IMR-90 (cell line): ENCODE results near the gene CPA3. TPM values are rescaled to one million over a fixed set of nuclear protein-coding genes. Genes with fewer than 3 reads are reported as not detected.
A peak's percentile ranks its signal among the peaks of the same experiment; 100 is the strongest.

Experiments used
- ATAC-seq: fragments of 200-7000 bp; cut with Tn5 transposase; 2 replicates; pipeline ENCODE4 v1.9.1; 2020; ENCODE audit warnings: low read depth, mild to moderate bottlenecking, moderate library complexity
- BruUV-seq: library from RNA; stranded (reverse); fragments of 400-500 nt; replicated peaks from 2 replicates; lab custom pipeline; 2021; lab: Mats Ljungman, UMichigan
- CTCF ChIA-PET: fragments of 300-600 bp; formaldehyde crosslinking; extraction: SDS; loops from one replicate; lab custom pipeline; 2021; ENCODE audit warnings: antibody characterized with exemption; lab: Yijun Ruan, JAX
- POLR2A ChIA-PET: fragments of 300-600 bp; sonication (Branson Sonifier 250); formaldehyde crosslinking; loops from one replicate; lab custom pipeline; 2022; ENCODE audit warnings: antibody characterized with exemption; ENCODE audit not compliant: unreplicated experiment; lab: Charles Lee
- DNase-seq: peaks from one replicate; pipeline ENCODE4 v3.0.0; 2013
- H2AFZ ChIP-seq: replicated peaks from 2 replicates; pipeline ENCODE3; 2013; ENCODE audit warnings: low read length, mild to moderate bottlenecking; ENCODE audit not compliant: poor library complexity
- H2AK5ac ChIP-seq: 2 replicates; pipeline ENCODE4 v1.6.1; 2013; ENCODE audit warnings: low read depth, low read length, inconsistent platforms
- H2AK9ac ChIP-seq: replicated peaks from 2 replicates; pipeline ENCODE3; 2013; ENCODE audit warnings: mild to moderate bottlenecking, low read depth, low read length, moderate library complexity; ENCODE audit not compliant: poor library complexity
- H2BK120ac ChIP-seq: 2 replicates; pipeline ENCODE4 v1.6.1; 2013; ENCODE audit warnings: low read depth, low read length, inconsistent platforms
- H2BK15ac ChIP-seq: 3 replicates; pipeline ENCODE4 v1.6.1; 2013; ENCODE audit warnings: low read depth, low read length, inconsistent platforms
- H2BK20ac ChIP-seq: 2 replicates; pipeline ENCODE4 v1.6.1; 2013; ENCODE audit warnings: low read depth, mild to moderate bottlenecking, inconsistent platforms, low read length, moderate library complexity
- H2BK5ac ChIP-seq: 2 replicates; pipeline ENCODE4 v1.6.1; 2013; ENCODE audit warnings: mild to moderate bottlenecking, low read depth, low read length, inconsistent platforms; ENCODE audit not compliant: poor library complexity, severe bottlenecking
- H3K14ac ChIP-seq: replicated peaks from 2 replicates; pipeline ENCODE4 v1.6.1; 2013; ENCODE audit warnings: low read depth, low read length, inconsistent platforms
- H3K18ac ChIP-seq: 2 replicates; pipeline ENCODE4 v1.6.1; 2013; ENCODE audit warnings: low read depth, low read length, control low read depth
- H3K23ac ChIP-seq: 2 replicates; pipeline ENCODE4 v1.6.1; 2013; ENCODE audit warnings: low read depth, low read length, inconsistent platforms
- H3K27ac ChIP-seq: 2 replicates; pipeline ENCODE4 v1.5.1; 2013; ENCODE audit warnings: mild to moderate bottlenecking, control low read depth, low read length; ENCODE audit not compliant: insufficient read depth
- H3K27me3 ChIP-seq: 2 replicates; pipeline ENCODE4 v1.6.1; 2013; ENCODE audit warnings: low read length; ENCODE audit not compliant: control insufficient read depth, insufficient read depth
- H3K36me3 ChIP-seq: 2 replicates; pipeline ENCODE4 v1.6.1; 2013; ENCODE audit warnings: low read length, mixed read lengths; ENCODE audit not compliant: control insufficient read depth, insufficient read depth
- H3K4ac ChIP-seq: 2 replicates; pipeline ENCODE4 v1.6.1; 2013; ENCODE audit warnings: low read depth, low read length, inconsistent platforms
- H3K4me1 ChIP-seq: 2 replicates; pipeline ENCODE4 v1.6.1; 2013; ENCODE audit warnings: low read length, mixed read lengths; ENCODE audit not compliant: control insufficient read depth, insufficient read depth
- H3K4me2 ChIP-seq: 2 replicates; pipeline ENCODE4 v1.6.1; 2013; ENCODE audit warnings: low read depth, mild to moderate bottlenecking, control low read depth, low read length, moderate library complexity
- H3K4me3 ChIP-seq: 2 replicates; pipeline ENCODE4 v1.5.1; 2013; ENCODE audit warnings: low read depth, mild to moderate bottlenecking, control low read depth, low read length, moderate library complexity; ENCODE audit not compliant: insufficient read depth
- H3K56ac ChIP-seq: 2 replicates; pipeline ENCODE4 v1.6.1; 2013; ENCODE audit warnings: low read length, inconsistent platforms; ENCODE audit not compliant: insufficient read depth; ENCODE audit errors: extremely low read depth
- H3K79me1 ChIP-seq, 2 experiments: 2 replicates each; pipeline ENCODE4 v1.6.1; 2013; ENCODE audit warnings: low read length in 2 of 2, inconsistent platforms in 1 of 2, low read depth in 1 of 2
- H3K9ac ChIP-seq: 2 replicates; pipeline ENCODE4 v1.6.1; 2013; ENCODE audit warnings: low read depth, low read length, control low read depth
- H3K9me1 ChIP-seq: 2 replicates; pipeline ENCODE4 v1.6.1; 2013; ENCODE audit warnings: low read length, inconsistent platforms; ENCODE audit not compliant: insufficient read depth
- H3K9me3 ChIP-seq: 2 replicates; pipeline ENCODE4 v1.6.1; 2013; ENCODE audit warnings: low read length; ENCODE audit not compliant: control insufficient read depth, insufficient read depth
- H4K20me1 ChIP-seq: 2 replicates; pipeline ENCODE4 v1.6.1; 2013; ENCODE audit warnings: low read length, inconsistent platforms; ENCODE audit not compliant: insufficient read depth
- H4K5ac ChIP-seq: 2 replicates; pipeline ENCODE4 v1.6.1; 2013; ENCODE audit warnings: mild to moderate bottlenecking, low read depth, low read length, control low read depth
- H4K8ac ChIP-seq, 2 experiments: 2 replicates each; pipeline ENCODE4 v1.6.1; 2013; ENCODE audit warnings: low read depth in 2 of 2, low read length in 2 of 2, control low read depth in 1 of 2, inconsistent platforms in 1 of 2
- H4K91ac ChIP-seq: 2 replicates; pipeline ENCODE4 v1.6.1; 2013; ENCODE audit warnings: low read depth, low read length, inconsistent platforms; ENCODE audit not compliant: insufficient read depth
- CHD1 ChIP-seq: IDR thresholded peaks from 2 replicates; pipeline ENCODE4 v1.6.1; 2012; ENCODE audit warnings: low read depth, low read length, improper control_type of control experiment
- ELK1 ChIP-seq: fragments of 150-350 bp; IDR thresholded peaks from 2 replicates; pipeline ENCODE4 v1.6.1; 2016; ENCODE audit warnings: low read depth, mild to moderate bottlenecking, low read length, moderate library complexity, borderline replicate concordance
- POLR2A ChIP-seq: IDR thresholded peaks from 2 replicates; pipeline ENCODE4 v1.6.1; 2012; ENCODE audit warnings: mild to moderate bottlenecking, low read depth, low read length
- RCOR1 ChIP-seq: IDR thresholded peaks from 2 replicates; pipeline ENCODE4 v1.6.1; 2012; ENCODE audit warnings: mild to moderate bottlenecking, low read length, improper control_type of control experiment; ENCODE audit not compliant: insufficient replicate concordance
- RFX5 ChIP-seq: IDR thresholded peaks from 2 replicates; pipeline ENCODE4 v1.8.0; 2012; ENCODE audit warnings: low read depth, mild to moderate bottlenecking, low read length, moderate library complexity
- WGBS, 2 experiments: methylation state at CpG; one replicate each; pipeline versions ENCODE4 v1.1.5 to v1.1.7; 2013; ENCODE audit warnings: missing lambda C conversion rate in 2 of 2; ENCODE audit not compliant: insufficient read length in 1 of 2; ENCODE audit errors: extremely low coverage in 2 of 2; 5-methylcytosine and 5-hydroxymethylcytosine counted together
- dilution Hi-C: fragments of 300-500 bp; cut with HindIII; formaldehyde crosslinking; loops from one replicate; pipeline ENCODE4 v1.14.3; 2018; ENCODE audit warnings: low sequenced_read_pairs; ENCODE audit not compliant: unreplicated experiment
- in situ Hi-C: fragments of 300-500 bp; cut with MboI; formaldehyde crosslinking; loops from 3 replicates; pipeline ENCODE4 v1.14.3; 2019; ENCODE audit warnings: low sequenced_read_pairs, inconsistent platforms, mixed read lengths
- intact Hi-C: fragments of 100-400 bp; cut with micrococcal nuclease; formaldehyde crosslinking; loops from 2 replicates; pipeline ENCODE4 v1.10.0; 2022
- polyA plus RNA-seq, 3 experiments: library from polyadenylated mRNA; depleted of rRNA; stranded (reverse); fragments of >200 nt; gene quantifications; 2 replicates each; pipeline ENCODE4 v1.2.3, GENCODE V29; 2012; ENCODE audit warnings: low replicate concordance in 1 of 3
- total RNA-seq: library from RNA; depleted of rRNA; stranded (reverse); fragments of >200 nt; gene quantifications from 2 replicates; pipeline ENCODE4 v1.2.3, GENCODE V29; 2012

Gene CPA3
- total and polyA plus RNA-seq, 2 of the 4 experiments (the other 2 are of a cell fraction) = 0.07 TPM; not detected in 1

DNA sequence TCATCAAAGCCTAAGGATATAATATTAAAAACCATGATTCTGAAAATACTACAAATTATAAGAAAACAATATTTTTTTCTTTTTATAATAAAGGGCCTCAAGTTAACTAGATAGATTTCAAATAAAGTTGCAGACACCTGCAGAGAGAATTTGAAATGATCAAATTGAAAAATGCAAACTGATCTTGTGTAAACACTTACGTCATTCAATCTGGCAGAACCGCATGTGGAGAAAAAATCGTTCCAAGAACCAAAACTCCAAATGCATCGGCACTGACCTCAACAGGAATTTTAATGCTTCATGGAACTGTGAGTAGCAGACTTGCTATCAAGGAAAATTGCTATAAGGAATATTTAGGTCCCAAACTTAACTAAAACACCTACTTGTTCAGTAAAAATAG lies 17.2 kb downstream of the CPA3 start:
- intact Hi-C loops = no loop called here
- H3K4me2 ChIP-seq = no peak overlapping the region
- ChIA-PET CTCF (no interaction called here), POLR2A (no interaction called here)
- H3K79me1 ChIP-seq = no peaks in the 10 kb centered on the region
- peaks cover 1% of the 10 kb centered on the region; the same call in 1 of the 2 replicates for H3K4me1 ChIP-seq
- H3K4me3 ChIP-seq = no peak overlapping the region
- no peak overlapping the region for H3K18ac ChIP-seq
- no CpG with 5 or more reads among the region's 4 CpGs for WGBS, 2 experiments
- no peak overlapping the region for H4K8ac ChIP-seq
- no peak overlapping the region for H3K9ac ChIP-seq
- no peak overlapping the region for H3K14ac ChIP-seq
- H3K56ac ChIP-seq = no peak overlapping the region
- H2AFZ ChIP-seq = no peak overlapping the region
- no peaks in the 10 kb centered on the region for H3K9me1 ChIP-seq
- no peak overlapping the region for H2BK15ac ChIP-seq
- 0 out of 2 replicates have a peak, but pooled peaks have one; percentile 24 for ATAC-seq
- H2BK5ac ChIP-seq = no peak overlapping the region
- H3K23ac ChIP-seq = no peak overlapping the region
- H3K27me3 ChIP-seq = no peaks in the 10 kb centered on the region
- no peak overlapping the region for H4K91ac ChIP-seq
- no peak overlapping the region for H3K4ac ChIP-seq
- H3K27ac ChIP-seq = no peak overlapping the region
- no TSS peak for BruUV-seq
- in situ Hi-C loops = no loop called here
- peak; percentile 67 for DNase-seq
- TF ChIP-seq CHD1 (no peak), POLR2A (no peak), RFX5 (no peak), RCOR1 (no peak), ELK1 (no peak)
- no peak overlapping the region for H2AK5ac ChIP-seq
- no peak overlapping the region for H2BK120ac ChIP-seq
- H2BK20ac ChIP-seq = no peak overlapping the region
- H4K5ac ChIP-seq = no peak overlapping the region
- no peak overlapping the region for H2AK9ac ChIP-seq
- no peaks in the 10 kb centered on the region for H4K20me1 ChIP-seq
- no peaks in the 10 kb centered on the region for H3K9me3 ChIP-seq
- no peaks in the 10 kb centered on the region for H3K36me3 ChIP-seq
- dilution Hi-C loops = no loop called here
